Smooth muscle cell (in vitro differentiated cells): ENCODE data around the gene RFX3. TPM values are rescaled to one million over a fixed set of nuclear protein-coding genes. Genes with fewer than 3 reads are reported as not detected.

Experiments
- DNase-seq: peaks from one replicate; lab custom pipeline; 2025; ENCODE audit not compliant: unreplicated experiment; lab: John Stamatoyannopoulos, UW
- H2AFZ ChIP-seq: fragments of 200-600 bp; sonication (generic); 2 replicates; pipeline ENCODE4 v1.6.0; 2016; ENCODE audit warnings: antibody characterized with exemption, low read depth, mild to moderate bottlenecking
- H3F3A ChIP-seq: fragments of 200-600 bp; sonication (generic); 2 replicates; pipeline ENCODE4 v1.6.0; 2017; ENCODE audit warnings: antibody characterized with exemption, low read depth
- H3K27ac ChIP-seq: fragments of 200-600 bp; sonication (generic); 2 replicates; pipeline ENCODE4 v1.5.1; 2016; ENCODE audit warnings: low read depth, mild to moderate bottlenecking
- H3K27me3 ChIP-seq: fragments of 200-600 bp; sonication (generic); 2 replicates; pipeline ENCODE4 v1.6.1; 2016; ENCODE audit warnings: low read depth, mild to moderate bottlenecking
- H3K36me3 ChIP-seq: fragments of 200-600 bp; sonication (generic); 2 replicates; pipeline ENCODE4 v1.5.1; 2016; ENCODE audit warnings: low read depth
- H3K4me1 ChIP-seq: fragments of 200-600 bp; sonication (generic); 2 replicates; pipeline ENCODE4 v1.5.1; 2016; ENCODE audit warnings: low read depth
- H3K4me2 ChIP-seq: fragments of 200-600 bp; sonication (generic); 2 replicates; pipeline ENCODE4 v1.6.0; 2016; ENCODE audit warnings: mild to moderate bottlenecking
- H3K4me3 ChIP-seq: fragments of 200-600 bp; sonication (generic); 2 replicates; pipeline ENCODE4 v1.5.1; 2016; ENCODE audit warnings: mild to moderate bottlenecking
- H3K79me2 ChIP-seq: fragments of 200-600 bp; sonication (generic); 2 replicates; pipeline ENCODE4 v1.6.0; 2016; ENCODE audit warnings: low read depth, mild to moderate bottlenecking
- H3K9ac ChIP-seq: fragments of 200-600 bp; sonication (generic); 2 replicates; pipeline ENCODE4 v1.6.0; 2016; ENCODE audit warnings: low read depth
- H3K9me3 ChIP-seq: fragments of 200-600 bp; sonication (generic); replicated peaks from 2 replicates; pipeline ENCODE4 v1.5.1; 2016; ENCODE audit warnings: low read depth
- H4K20me1 ChIP-seq: fragments of 200-600 bp; sonication (generic); 2 replicates; pipeline ENCODE4 v1.6.0; 2016; ENCODE audit warnings: low read depth
- CTCF ChIP-seq: fragments of 200-600 bp; sonication (generic); IDR thresholded peaks from 2 replicates; pipeline ENCODE4 v1.5.1; 2017; ENCODE audit warnings: borderline replicate concordance, mild to moderate bottlenecking, antibody characterized with exemption; ENCODE audit not compliant: insufficient read depth, poor library complexity, severe bottlenecking
- WGBS: methylation state at CpG from one replicate; pipeline ENCODE4 v1.1.7; 2016; ENCODE audit warnings: low lambda C conversion rate; 5-methylcytosine and 5-hydroxymethylcytosine counted together
- polyA plus RNA-seq: library from polyadenylated mRNA; unstranded; fragments of >200 nt; fragmentation: Nextera tagmentation; extraction: Ambion mirVana; gene quantifications from 2 replicates; pipeline ENCODE4 v1.2.1, GENCODE V29; 2016
- total RNA-seq: library from RNA; depleted of rRNA; stranded (reverse); fragments of >200 nt; gene quantifications from 2 replicates; pipeline ENCODE4 v1.2.3, GENCODE V29; 2014

RFX3 gene
- total and polyA plus RNA-seq, 2 experiments from 2014 or later: 4.4 to 14.1 TPM

- Histone ChIP-seq H3K27ac (no peak overlapping the region), H4K20me1 (no peaks in the 10 kb centered on the region), H2AFZ (no peak overlapping the region), H3F3A (no peaks in the 10 kb centered on the region), H3K9ac (no peak overlapping the region), H3K9me3 (no peaks in the 10 kb centered on the region), H3K4me2 (no peak overlapping the region), H3K36me3 (no peaks in the 10 kb centered on the region), H3K27me3 (no peaks in the 10 kb centered on the region), H3K4me1 (no peaks in the 10 kb centered on the region), H3K79me2 (no peaks in the 10 kb centered on the region), H3K4me3 (no peak overlapping the region)
- 84% methylated on average over 1 of the region's 1 CpG for WGBS
- TF ChIP-seq CTCF: no peak
- DNase-seq: no peak
Observed at GRCh38 chr9:3215658-3216057, 310.1 kb downstream of the RFX3 start.

- no peak overlapping the region for H3K27ac ChIP-seq
- H3F3A ChIP-seq: no peaks in the 10 kb centered on the region
- 64% methylated on average over 4 of the region's 4 CpGs for WGBS
- no peak overlapping the region for H3K4me3 ChIP-seq
- no peak overlapping the region for H3K9ac ChIP-seq
- H2AFZ ChIP-seq: no peak overlapping the region
- H3K9me3 ChIP-seq: no peaks in the 10 kb centered on the region
- no peak overlapping the region for H3K4me2 ChIP-seq
- no peak for DNase-seq
- H3K27me3 ChIP-seq: no peaks in the 10 kb centered on the region
- no peak for TF ChIP-seq CTCF
- no peaks in the 10 kb centered on the region for H3K4me1 ChIP-seq
- no peaks in the 10 kb centered on the region for H3K79me2 ChIP-seq
- H4K20me1 ChIP-seq: no peaks in the 10 kb centered on the region
- H3K36me3 ChIP-seq: no peaks in the 10 kb centered on the region
Observed at GRCh38 chr9:3214741-3215140, 311.1 kb downstream of the RFX3 start.

- 31% methylated on average over 1 of the region's 1 CpG for WGBS
- no peak overlapping the region for H3K4me2 ChIP-seq
- H2AFZ ChIP-seq: peak overlapping the region; percentile 46
- no peak for TF ChIP-seq CTCF
- H3K4me3 ChIP-seq: no peak overlapping the region
- H3K27me3 ChIP-seq: no peaks in the 10 kb centered on the region
- no peak for DNase-seq
- H3F3A ChIP-seq: no peaks in the 10 kb centered on the region
- no peaks in the 10 kb centered on the region for H3K79me2 ChIP-seq
- H3K4me1 ChIP-seq: no peaks in the 10 kb centered on the region
- no peaks in the 10 kb centered on the region for H3K36me3 ChIP-seq
- H3K27ac ChIP-seq: no peak overlapping the region
- H4K20me1 ChIP-seq: no peaks in the 10 kb centered on the region
- no peak overlapping the region for H3K9ac ChIP-seq
- H3K9me3 ChIP-seq: no peaks in the 10 kb centered on the region
Observed at GRCh38 chr9:3205421-3206095, 320.2 kb downstream of the RFX3 start.

- Histone ChIP-seq H3F3A (no peaks in the 10 kb centered on the region), H3K9ac (no peak overlapping the region), H3K4me2 (no peak overlapping the region), H3K27me3 (no peaks in the 10 kb centered on the region), H3K4me3 (no peak overlapping the region), H3K4me1 (no peaks in the 10 kb centered on the region), H3K79me2 (no peaks in the 10 kb centered on the region), H2AFZ (no peak overlapping the region), H3K9me3 (no peaks in the 10 kb centered on the region), H4K20me1 (no peaks in the 10 kb centered on the region), H3K27ac (no peak overlapping the region), H3K36me3 (no peaks in the 10 kb centered on the region)
- 79% methylated on average over 4 of the region's 4 CpGs for WGBS
- no peak for TF ChIP-seq CTCF
- no peak for DNase-seq
Observed at GRCh38 chr9:3200331-3200774, 325.4 kb downstream of the RFX3 start.
